Endothelial cell (in vitro differentiated cells): Measurements from ENCODE around the gene GMDS. TPM values are rescaled to one million over a fixed set of nuclear protein-coding genes. Genes with fewer than 3 reads are reported as not detected.
A peak's percentile ranks its signal among the peaks of the same experiment; 100 is the strongest.

ENCODE experiments used
- DNase-seq: peaks from one replicate; pipeline ENCODE4 v3.0.0; 2021; ENCODE audit warnings: low spot score
- H3K27ac Mint-ChIP-seq: one replicate; pipeline ENCODE4 v1.8.0; 2021; ENCODE audit warnings: mixed read lengths, inconsistent platforms; ENCODE audit not compliant: unreplicated experiment
- H3K27me3 Mint-ChIP-seq: one replicate; pipeline ENCODE4 v1.8.0; 2021; ENCODE audit warnings: mild to moderate bottlenecking, moderate library complexity, mixed read lengths, inconsistent platforms; ENCODE audit not compliant: unreplicated experiment
- H3K36me3 Mint-ChIP-seq: one replicate; pipeline ENCODE4 v1.8.0; 2021; ENCODE audit warnings: mild to moderate bottlenecking, low read depth, mixed read lengths, inconsistent platforms; ENCODE audit not compliant: unreplicated experiment
- H3K4me1 Mint-ChIP-seq: one replicate; pipeline ENCODE4 v1.8.0; 2021; ENCODE audit warnings: mild to moderate bottlenecking, mixed read lengths, inconsistent platforms; ENCODE audit not compliant: unreplicated experiment
- H3K4me3 Mint-ChIP-seq: one replicate; pipeline ENCODE4 v1.8.0; 2021; ENCODE audit warnings: mild to moderate bottlenecking, mixed read lengths, inconsistent platforms; ENCODE audit not compliant: unreplicated experiment
- H3K9me3 Mint-ChIP-seq: one replicate; pipeline ENCODE4 v1.8.0; 2021; ENCODE audit warnings: mixed read lengths, inconsistent platforms; ENCODE audit not compliant: unreplicated experiment
- CTCF ChIP-seq: fragments of 200-600 bp; sonication (generic); IDR thresholded peaks from one replicate; pipeline ENCODE4 v1.5.0; 2021; ENCODE audit warnings: antibody characterized with exemption; ENCODE audit not compliant: unreplicated experiment
- total RNA-seq: library from RNA; stranded (reverse); fragmentation: NEBNext Ultra II Directional; extraction: Animal tissue kit (Norgen Biotek cat#: 25700); gene quantifications from one replicate; pipeline ENCODE4 v1.2.1, GENCODE V29; 2021; ENCODE audit not compliant: unreplicated experiment

GMDS gene
- total RNA-seq, 1 donor from 2014 or later: 36.0 TPM

GRCh38 chr6:1890987-1891386 is 354.4 kb downstream of the GMDS start:
- DNase-seq: no peak
- Mint-ChIP-seq H3K4me1 (peaks cover 7% of the 10 kb centered on the region), H3K9me3 (no peaks in the 10 kb centered on the region), H3K27ac (no peak overlapping the region), H3K36me3 (no peaks in the 10 kb centered on the region), H3K27me3 (peaks cover 4% of the 10 kb centered on the region), H3K4me3 (no peak overlapping the region)
- no peak for TF ChIP-seq CTCF

- peaks cover 4% of the 10 kb centered on the region for H3K27me3 Mint-ChIP-seq
- no peak for DNase-seq
These were observed 355.3 kb downstream of the GMDS start for GRCh38 chr6:1890071-1890470.

GRCh38 chr6:1885576-1886011 is 359.8 kb downstream of the GMDS start:
- H3K9me3 Mint-ChIP-seq: no peaks in the 10 kb centered on the region
- no peaks in the 10 kb centered on the region for H3K36me3 Mint-ChIP-seq
- no peak for TF ChIP-seq CTCF
- peaks cover 4% of the 10 kb centered on the region for H3K27me3 Mint-ChIP-seq
- DNase-seq: no peak
- no peak overlapping the region for H3K27ac Mint-ChIP-seq
- H3K4me1 Mint-ChIP-seq: peaks cover 9% of the 10 kb centered on the region
- no peak overlapping the region for H3K4me3 Mint-ChIP-seq

More at GRCh38 chr6:1890071-1890470, 355.3 kb downstream of the GMDS start:
- H3K27ac Mint-ChIP-seq: no peak overlapping the region
- peaks cover 15% of the 10 kb centered on the region for H3K4me1 Mint-ChIP-seq
- no peaks in the 10 kb centered on the region for H3K9me3 Mint-ChIP-seq
- H3K36me3 Mint-ChIP-seq: no peaks in the 10 kb centered on the region
- H3K4me3 Mint-ChIP-seq: no peak overlapping the region
- TF ChIP-seq CTCF: no peak

GRCh38 chr6:1884313-1884712 is 361.1 kb downstream of the GMDS start:
- DNase-seq: no peak
- TF ChIP-seq CTCF: no peak
- Mint-ChIP-seq H3K27me3 (peaks cover 4% of the 10 kb centered on the region), H3K4me3 (no peak overlapping the region), H3K36me3 (no peaks in the 10 kb centered on the region), H3K4me1 (peaks cover 9% of the 10 kb centered on the region), H3K27ac (peak overlapping the region; percentile 8), H3K9me3 (no peaks in the 10 kb centered on the region)

- H3K27ac Mint-ChIP-seq: no peak overlapping the region
- H3K27me3 Mint-ChIP-seq: no peaks in the 10 kb centered on the region
- H3K4me3 Mint-ChIP-seq: no peak overlapping the region
- H3K9me3 Mint-ChIP-seq: no peaks in the 10 kb centered on the region
- H3K4me1 Mint-ChIP-seq: peaks cover 8% of the 10 kb centered on the region
- no peak for TF ChIP-seq CTCF
- H3K36me3 Mint-ChIP-seq: no peaks in the 10 kb centered on the region
- no peak for DNase-seq
These were observed 367.1 kb downstream of the GMDS start for GRCh38 chr6:1878330-1878729.
